ENCODE results near the gene DOCK2. TPM values are rescaled to one million over a fixed set of nuclear protein-coding genes. Genes with fewer than 3 reads are reported as not detected.

Gene DOCK2
- total RNA-seq, 2 experiments from 2014 or later = 161 to 205 TPM

DNA sequence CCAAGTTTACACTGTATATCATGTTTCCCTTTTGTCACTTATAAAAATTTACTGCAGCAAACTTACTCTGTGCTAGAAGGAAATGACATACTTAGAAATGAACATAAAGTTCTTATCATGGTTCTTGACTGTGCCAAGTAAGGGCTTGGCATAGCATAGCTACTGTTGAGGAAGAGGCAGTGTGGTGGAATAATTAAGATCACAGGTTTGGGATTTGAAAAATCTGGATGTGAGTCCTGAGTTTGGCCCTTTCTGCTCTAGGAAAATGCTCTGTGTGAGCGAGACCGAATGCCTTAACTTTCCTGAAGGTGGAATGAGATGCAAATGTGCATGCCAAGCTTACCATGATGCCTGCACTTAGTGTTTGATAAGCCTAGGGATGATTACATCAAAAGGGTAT is 243.7 kb downstream of the DOCK2 start:
- Histone ChIP-seq H3K9me2 (ENCODE audit: insufficient read depth, low read length) (no peaks in the 10 kb centered on the region), H3K9me3 (ENCODE audit: low read length) (no peaks in the 10 kb centered on the region), H4K20me1 (ENCODE audit: insufficient read depth, low read length) (no peaks in the 10 kb centered on the region), H3K4me1 (ENCODE audit: insufficient read depth, low read length, poor library complexity, severe bottlenecking) (no peaks in the 10 kb centered on the region), H3K4me3 (ENCODE audit: low read depth, low read length, poor library complexity, severe bottlenecking) (no peak overlapping the region), H3K27ac (ENCODE audit: low read depth, low read length, poor library complexity, severe bottlenecking) (no peak overlapping the region), H2AFZ (ENCODE audit: low read length) (no peak overlapping the region), H3K36me3 (ENCODE audit: insufficient read depth, low read length) (no peaks in the 10 kb centered on the region; the same call in 1 of the 2 replicates), H3K4me2 (ENCODE audit: low read length) (no peak overlapping the region), H3K79me2 (ENCODE audit: insufficient read depth, low read depth, low read length) (no peaks in the 10 kb centered on the region)
- no peak for DNase-seq (ENCODE audit: low spot score)
- ChIA-PET POLR2A (interaction anchor here (1.2 to 1.5 kb wide), 2 partner anchors 16 to 18 kb away, joined by 3 to 5 read pairs; no protein-coding TSS in a partner anchor), CTCF (ENCODE audit: unreplicated experiment) (no interaction called here)
- BruUV-seq (replicated peaks) = no TSS peak
- intact Hi-C loops (cut with micrococcal nuclease; ENCODE audit: unreplicated experiment) = no loop called here
- TF ChIP-seq EZH2phosphoT487 (IDR thresholded peaks at IDR 0.05; ENCODE audit: borderline replicate concordance, low read depth, low read length) = no peak
- TF ChIP-seq, protein P1, sequence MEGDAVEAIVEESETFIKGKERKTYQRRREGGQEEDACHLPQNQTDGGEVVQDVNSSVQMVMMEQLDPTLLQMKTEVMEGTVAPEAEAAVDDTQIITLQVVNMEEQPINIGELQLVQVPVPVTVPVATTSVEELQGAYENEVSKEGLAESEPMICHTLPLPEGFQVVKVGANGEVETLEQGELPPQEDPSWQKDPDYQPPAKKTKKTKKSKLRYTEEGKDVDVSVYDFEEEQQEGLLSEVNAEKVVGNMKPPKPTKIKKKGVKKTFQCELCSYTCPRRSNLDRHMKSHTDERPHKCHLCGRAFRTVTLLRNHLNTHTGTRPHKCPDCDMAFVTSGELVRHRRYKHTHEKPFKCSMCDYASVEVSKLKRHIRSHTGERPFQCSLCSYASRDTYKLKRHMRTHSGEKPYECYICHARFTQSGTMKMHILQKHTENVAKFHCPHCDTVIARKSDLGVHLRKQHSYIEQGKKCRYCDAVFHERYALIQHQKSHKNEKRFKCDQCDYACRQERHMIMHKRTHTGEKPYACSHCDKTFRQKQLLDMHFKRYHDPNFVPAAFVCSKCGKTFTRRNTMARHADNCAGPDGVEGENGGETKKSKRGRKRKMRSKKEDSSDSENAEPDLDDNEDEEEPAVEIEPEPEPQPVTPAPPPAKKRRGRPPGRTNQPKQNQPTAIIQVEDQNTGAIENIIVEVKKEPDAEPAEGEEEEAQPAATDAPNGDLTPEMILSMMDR (conservative IDR thresholded peaks at IDR 0.05; ENCODE audit: low read length) = no peak

DNA sequence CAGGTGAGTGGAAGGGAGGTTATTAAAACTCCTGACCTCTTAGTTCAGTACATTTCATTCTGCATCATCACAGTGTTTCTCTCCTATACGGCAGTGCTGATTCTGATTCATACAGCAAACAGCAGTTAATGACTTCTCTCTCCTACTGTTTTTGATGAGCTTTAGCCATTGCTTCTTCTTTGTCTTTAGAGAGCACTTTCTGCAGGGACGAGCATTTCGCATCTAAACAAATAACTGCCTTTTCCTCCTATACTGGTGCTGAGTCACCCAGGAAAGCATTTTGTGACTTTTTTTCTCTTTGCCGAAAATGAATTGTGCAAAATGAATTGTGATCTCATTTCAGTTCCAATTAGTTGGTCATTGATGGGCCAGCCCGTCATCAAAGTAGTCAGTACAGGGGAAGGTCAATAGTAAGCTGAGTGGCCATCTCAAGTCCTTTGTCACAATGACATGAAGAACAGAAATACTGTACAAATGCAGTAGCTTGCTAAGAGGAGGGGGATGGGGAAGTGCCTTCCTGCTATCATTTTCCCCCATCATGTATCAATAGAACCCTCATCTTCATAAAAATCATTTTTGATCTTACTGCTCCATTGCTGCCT is 244.7 kb downstream of the DOCK2 start:
- Histone ChIP-seq H3K9me2 (ENCODE audit: insufficient read depth, low read length) (no peaks in the 10 kb centered on the region), H3K36me3 (ENCODE audit: insufficient read depth, low read length) (no peaks in the 10 kb centered on the region; the same call in 1 of the 2 replicates), H4K20me1 (ENCODE audit: insufficient read depth, low read length) (no peaks in the 10 kb centered on the region), H3K4me2 (ENCODE audit: low read length) (no peak overlapping the region), H3K4me3 (ENCODE audit: low read depth, low read length, poor library complexity, severe bottlenecking) (no peak overlapping the region), H2AFZ (ENCODE audit: low read length) (no peak overlapping the region), H3K27ac (ENCODE audit: low read depth, low read length, poor library complexity, severe bottlenecking) (no peak overlapping the region), H3K9me3 (ENCODE audit: low read length) (no peaks in the 10 kb centered on the region), H3K79me2 (ENCODE audit: insufficient read depth, low read depth, low read length) (no peaks in the 10 kb centered on the region), H3K4me1 (ENCODE audit: insufficient read depth, low read length, poor library complexity, severe bottlenecking) (no peaks in the 10 kb centered on the region)
- POLR2A ChIA-PET = interaction anchor here (0.6 to 1.5 kb wide), 3 partner anchors 15 to 245 kb away, joined by 3 to 5 read pairs (median 3); no protein-coding TSS in a partner anchor
- intact Hi-C loops (cut with micrococcal nuclease; ENCODE audit: unreplicated experiment) = no loop called here
- DNase-seq (ENCODE audit: low spot score) = no peak
- TF ChIP-seq, protein P1 (conservative IDR thresholded peaks at IDR 0.05; ENCODE audit: low read length) = no peak
- no peak for TF ChIP-seq EZH2phosphoT487 (IDR thresholded peaks at IDR 0.05; ENCODE audit: borderline replicate concordance, low read depth, low read length)
- no TSS peak for BruUV-seq (replicated peaks)
- CTCF ChIA-PET (ENCODE audit: unreplicated experiment) = no interaction called here

DNA sequence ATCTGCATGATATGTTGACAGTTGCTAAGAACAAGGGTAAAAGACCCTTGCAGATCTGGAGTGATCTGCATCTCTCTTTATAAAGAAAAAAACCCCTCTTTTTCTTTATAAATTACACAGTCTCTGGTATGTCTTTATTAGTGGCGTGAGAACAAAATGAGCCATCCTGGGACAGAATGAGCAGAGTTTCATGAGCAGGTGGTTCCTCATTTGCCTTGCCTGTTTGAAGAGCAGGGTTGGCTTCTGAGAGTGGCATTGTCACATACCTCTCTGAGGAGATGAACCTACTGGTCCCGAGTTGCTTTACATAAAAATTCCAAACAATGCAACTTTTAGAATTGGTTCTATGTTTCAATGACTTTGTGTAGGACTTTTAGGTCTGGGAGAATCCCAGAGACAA is 249.0 kb downstream of the DOCK2 start:
- no peak overlapping the region for H2AFZ ChIP-seq (ENCODE audit: low read length)
- no TSS peak for BruUV-seq (replicated peaks)
- intact Hi-C loops (cut with micrococcal nuclease; ENCODE audit: unreplicated experiment) = no loop called here
- ChIA-PET CTCF (ENCODE audit: unreplicated experiment) (no interaction called here), POLR2A (no interaction called here)
- TF ChIP-seq EZH2phosphoT487 (IDR thresholded peaks at IDR 0.05; ENCODE audit: borderline replicate concordance, low read depth, low read length) = no peak
- TF ChIP-seq, protein P1 (conservative IDR thresholded peaks at IDR 0.05; ENCODE audit: low read length) = no peak
- no peaks in the 10 kb centered on the region for H3K36me3 ChIP-seq (ENCODE audit: insufficient read depth, low read length)
- no peak for DNase-seq (ENCODE audit: low spot score)
- no peak overlapping the region for H3K27ac ChIP-seq (ENCODE audit: low read depth, low read length, poor library complexity, severe bottlenecking)
- no peak overlapping the region for H3K4me2 ChIP-seq (ENCODE audit: low read length)
- H4K20me1 ChIP-seq (ENCODE audit: insufficient read depth, low read length) = no peaks in the 10 kb centered on the region
- H3K4me1 ChIP-seq (ENCODE audit: insufficient read depth, low read length, poor library complexity, severe bottlenecking) = no peaks in the 10 kb centered on the region
- no peaks in the 10 kb centered on the region for H3K79me2 ChIP-seq (ENCODE audit: insufficient read depth, low read depth, low read length)
- H3K4me3 ChIP-seq (ENCODE audit: low read depth, low read length, poor library complexity, severe bottlenecking) = no peak overlapping the region
- H3K9me2 ChIP-seq (ENCODE audit: insufficient read depth, low read length) = no peaks in the 10 kb centered on the region
- H3K9me3 ChIP-seq (ENCODE audit: low read length) = no peaks in the 10 kb centered on the region

Measured in OCI-LY7 (cell line).